ENCODE data around the gene CASR.

The CASR gene

GRCh38 chr3:122332551-122332950, 149.1 kb downstream of the CASR start:
- no peak for TF ChIP-seq TSHZ2 (CRISPR knock-in tag; IDR thresholded peaks at IDR 0.05)
- no peak for TF ChIP-seq ISL1 (CRISPR knock-in tag; IDR thresholded peaks at IDR 0.05)
- no peak for TF ChIP-seq ZNF70 (CRISPR knock-in tag; IDR thresholded peaks at IDR 0.05)
- TF ChIP-seq POU6F1 (CRISPR knock-in tag; IDR thresholded peaks at IDR 0.05; ENCODE audit: borderline replicate concordance, low read depth), result no peak
- TF ChIP-seq ZNF8 (CRISPR knock-in tag; IDR thresholded peaks at IDR 0.05), result no peak
- TF ChIP-seq CSDC2 (CRISPR knock-in tag; IDR thresholded peaks at IDR 0.05), result no peak
- TF ChIP-seq TCF4 (CRISPR knock-in tag; IDR thresholded peaks at IDR 0.05; ENCODE audit: borderline replicate concordance), result no peak
- TF ChIP-seq ZFP3 (CRISPR knock-in tag; IDR thresholded peaks at IDR 0.05), result no peak
- no peak for TF ChIP-seq GLIS3 (CRISPR knock-in tag; IDR thresholded peaks at IDR 0.05)
- TF ChIP-seq RARB (CRISPR knock-in tag; IDR thresholded peaks at IDR 0.05), result no peak
- no peak for TF ChIP-seq CSRNP3 (CRISPR knock-in tag; IDR thresholded peaks at IDR 0.05)
- TF ChIP-seq PPARA (CRISPR knock-in tag; IDR thresholded peaks at IDR 0.05; ENCODE audit: borderline replicate concordance), result no peak
- TF ChIP-seq TOX (CRISPR knock-in tag; IDR thresholded peaks at IDR 0.05; ENCODE audit: borderline replicate concordance), result no peak
- no peak for TF ChIP-seq ZNF565 (CRISPR knock-in tag; conservative IDR thresholded peaks at IDR 0.05; ENCODE audit: low read depth)
- TF ChIP-seq CREB5 (CRISPR knock-in tag; IDR thresholded peaks at IDR 0.05; ENCODE audit: low read depth), result no peak
- no peak for TF ChIP-seq ZFP30 (CRISPR knock-in tag; IDR thresholded peaks at IDR 0.05)
- ATAC-seq, result no peak
